ENCODE data around the gene MARCHF10. TPM values are rescaled to one million over a fixed set of nuclear protein-coding genes. Genes with fewer than 3 reads are reported as not detected.

MARCHF10 gene
- total RNA-seq, 1 experiment from 2014 or later = 0.11 TPM

DNA sequence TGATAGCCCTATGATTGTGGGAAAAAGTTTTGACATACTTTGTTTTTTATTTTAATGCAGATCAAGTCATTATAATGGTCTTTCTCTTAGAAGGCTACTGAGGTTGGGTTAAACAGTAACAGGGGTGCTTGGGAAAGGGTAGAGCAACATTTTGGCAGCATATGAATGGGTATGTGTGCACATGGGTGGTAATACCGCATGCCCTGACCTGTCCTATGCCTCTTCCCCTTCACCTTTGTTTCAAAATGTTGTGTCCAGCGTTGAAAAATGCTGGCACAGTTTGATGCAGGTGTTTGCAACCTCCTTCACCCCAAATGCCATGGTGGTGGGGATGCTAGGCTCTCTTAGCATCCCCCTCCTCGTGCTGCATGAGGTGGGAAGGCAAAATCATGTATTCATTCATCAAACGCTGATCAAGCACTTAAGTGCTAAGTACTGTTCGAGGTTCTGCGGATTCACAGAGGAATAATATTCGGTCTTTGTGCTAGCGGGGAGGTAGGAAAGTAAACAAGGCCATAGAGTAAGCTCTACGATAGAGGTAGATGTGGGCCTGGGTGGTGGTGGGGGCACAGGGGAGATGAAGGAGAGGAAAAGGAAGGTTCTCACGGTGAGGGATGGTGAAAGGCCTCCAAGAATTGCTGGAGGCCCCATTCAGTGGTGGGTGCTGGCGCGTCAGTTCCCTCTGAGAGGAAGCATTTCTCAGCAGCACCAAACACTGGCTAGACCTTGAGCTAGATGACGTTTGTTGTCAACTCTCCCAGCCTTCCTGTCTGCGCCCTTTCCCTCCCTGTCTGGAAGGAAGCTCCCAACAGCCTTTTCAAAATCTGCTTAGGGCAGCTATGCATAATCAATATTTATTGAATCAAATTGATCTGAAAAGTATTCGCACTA is 13.3 kb upstream of the MARCHF10 start:
- DNase-seq (ENCODE audit: low read depth) = no peak

DNA sequence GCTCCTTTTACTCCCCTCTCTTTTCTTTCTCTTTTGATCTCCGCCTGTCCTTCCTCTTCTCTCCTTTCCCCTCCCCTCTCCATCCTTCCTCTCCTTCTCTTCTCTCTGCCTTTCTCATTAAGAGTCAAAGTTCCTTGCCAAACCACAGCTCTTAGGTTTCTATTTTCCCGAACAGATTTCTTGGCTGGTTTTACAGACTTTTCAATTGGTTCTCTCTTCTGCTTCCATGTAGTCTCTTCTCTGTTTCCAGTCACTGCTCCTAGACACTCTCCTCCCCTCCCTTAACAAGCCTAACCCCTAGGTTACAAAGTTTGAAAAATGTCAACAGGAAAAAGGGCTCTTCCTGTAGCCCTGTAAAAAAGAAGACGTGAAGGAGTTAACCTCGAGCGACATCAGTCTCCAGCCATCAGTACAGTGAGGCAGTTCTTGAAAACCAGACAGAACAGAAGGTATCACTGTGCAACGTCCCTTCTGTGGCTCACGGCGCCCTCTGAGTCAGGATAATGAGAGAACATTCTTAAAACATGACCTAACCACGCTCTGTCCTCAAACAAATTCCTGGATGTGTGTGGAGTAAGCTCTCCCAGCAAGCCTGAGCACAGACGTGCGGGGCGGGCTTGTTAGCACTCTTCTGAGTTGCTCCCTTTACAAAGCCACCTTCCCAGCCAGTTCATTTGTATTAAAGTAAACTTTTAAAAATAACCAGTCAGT is 11.6 kb upstream of the MARCHF10 start:
- DNase-seq (ENCODE audit: low read depth) = peak; percentile 99

GRCh38 chr17:62818526-62818925 is 10.4 kb upstream of the MARCHF10 start:
- DNase-seq (ENCODE audit: low read depth) = no peak

DNA sequence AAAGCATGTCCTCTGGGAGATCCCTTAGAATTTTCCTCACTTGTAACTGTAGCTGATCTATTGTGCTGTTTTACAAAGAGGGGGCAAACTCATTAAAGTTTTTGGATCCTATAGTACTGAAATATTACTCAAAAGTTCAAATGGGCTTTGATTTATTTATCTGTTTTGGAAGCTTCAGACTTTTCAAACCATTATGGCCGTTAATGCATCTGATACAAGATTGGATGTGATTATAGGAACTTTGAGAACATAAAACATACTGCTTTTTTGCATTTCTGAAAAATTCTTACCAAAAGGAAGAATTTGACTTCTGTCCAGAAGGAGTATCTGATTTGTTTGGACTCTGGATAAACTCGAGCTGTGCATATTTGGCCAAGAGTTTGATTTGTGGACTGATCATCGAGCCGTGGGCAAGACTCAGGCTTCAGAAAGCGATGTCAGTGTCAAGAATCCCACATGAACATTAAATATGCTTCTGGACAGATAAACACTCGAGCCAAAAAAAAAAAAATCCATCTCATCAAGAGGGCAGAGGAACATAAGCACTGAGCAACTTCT is 8.2 kb upstream of the MARCHF10 start:
- no peak for DNase-seq (ENCODE audit: low read depth)

DNA sequence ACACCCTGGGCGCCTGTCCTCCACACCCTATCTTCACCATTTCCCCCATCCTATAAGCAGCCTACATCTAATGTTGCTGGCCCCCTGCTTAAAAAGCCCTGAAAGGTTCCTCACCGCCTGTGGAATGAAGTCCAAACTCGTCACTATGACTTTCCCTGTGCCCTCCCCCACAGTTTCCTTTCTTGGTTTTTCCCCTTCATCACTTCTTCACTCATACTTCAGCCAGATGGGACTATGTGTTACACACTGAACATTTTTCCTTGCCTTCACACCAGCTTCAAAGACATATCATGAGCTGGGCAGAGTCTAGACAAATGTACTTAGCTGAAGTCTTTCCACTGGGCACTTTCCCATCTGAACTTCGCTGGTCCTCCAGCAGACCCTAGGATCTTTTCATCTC is 1.5 kb upstream of the MARCHF10 start:
- no peak for DNase-seq (ENCODE audit: low read depth)

GRCh38 chr17:62808576-62808970 is 459 bp upstream of the MARCHF10 start:
- no peak for DNase-seq (ENCODE audit: low read depth)

DNA sequence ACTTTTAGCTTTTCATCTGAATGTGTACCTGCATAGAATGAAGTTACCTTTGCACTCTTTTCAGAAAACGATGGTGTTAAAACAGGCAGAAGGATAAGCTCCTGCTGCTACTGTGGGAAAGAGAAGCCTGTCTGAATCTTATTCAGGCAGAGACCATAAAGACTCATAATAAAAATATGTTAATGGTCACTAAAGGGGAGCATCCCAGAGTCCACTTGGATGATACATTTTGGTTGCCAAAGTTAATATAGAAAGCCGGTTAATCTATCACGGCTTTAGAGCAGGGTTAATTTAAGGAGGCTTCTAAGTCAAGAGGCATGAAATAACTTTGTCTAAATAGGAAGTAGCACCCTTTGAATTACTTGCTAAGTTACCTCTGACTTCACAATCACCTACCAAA is 2.9 kb downstream of the MARCHF10 start:
- peak; percentile 50 for DNase-seq (ENCODE audit: low read depth)

DNA sequence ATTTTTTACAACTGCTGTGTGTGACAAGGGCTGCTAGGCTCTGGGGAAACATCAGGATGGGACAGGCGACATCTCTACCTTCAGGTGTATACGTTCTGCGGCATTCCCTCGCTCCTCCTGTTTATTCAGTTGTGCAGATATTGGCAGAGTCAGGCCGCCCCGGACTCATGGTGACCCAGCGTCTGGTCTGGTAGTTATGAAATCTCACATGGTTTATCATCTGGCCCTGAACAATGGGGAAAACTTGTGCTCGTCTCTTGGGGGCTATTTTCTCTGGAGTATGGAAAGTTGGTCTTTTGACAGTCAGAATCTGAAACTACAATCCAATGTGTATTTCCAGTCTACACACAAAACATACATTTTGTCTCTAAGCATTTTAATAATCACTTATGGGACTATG is 3.3 kb downstream of the MARCHF10 start:
- peak; percentile 90 for DNase-seq (ENCODE audit: low read depth)

DNA sequence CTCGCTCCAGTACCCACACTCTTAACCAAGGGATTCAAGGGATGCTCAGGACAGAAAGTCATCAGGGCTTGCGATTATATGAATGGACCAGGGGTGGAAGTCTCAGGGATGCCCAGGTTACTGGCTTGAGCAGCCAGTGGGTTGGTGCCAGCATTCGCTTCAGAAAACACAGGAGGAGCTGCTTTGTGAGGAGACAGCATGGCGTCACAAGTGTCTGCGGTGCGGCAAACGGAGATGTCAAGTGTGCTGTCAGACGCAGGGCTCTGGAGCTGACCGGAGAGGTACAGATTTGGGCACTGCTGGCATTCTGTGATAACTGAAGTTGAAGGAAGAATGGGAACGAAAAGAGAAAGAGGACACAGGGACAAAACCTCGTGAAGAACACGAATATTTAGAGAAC is 4.1 kb downstream of the MARCHF10 start:
- DNase-seq (ENCODE audit: low read depth) = no peak

DNA sequence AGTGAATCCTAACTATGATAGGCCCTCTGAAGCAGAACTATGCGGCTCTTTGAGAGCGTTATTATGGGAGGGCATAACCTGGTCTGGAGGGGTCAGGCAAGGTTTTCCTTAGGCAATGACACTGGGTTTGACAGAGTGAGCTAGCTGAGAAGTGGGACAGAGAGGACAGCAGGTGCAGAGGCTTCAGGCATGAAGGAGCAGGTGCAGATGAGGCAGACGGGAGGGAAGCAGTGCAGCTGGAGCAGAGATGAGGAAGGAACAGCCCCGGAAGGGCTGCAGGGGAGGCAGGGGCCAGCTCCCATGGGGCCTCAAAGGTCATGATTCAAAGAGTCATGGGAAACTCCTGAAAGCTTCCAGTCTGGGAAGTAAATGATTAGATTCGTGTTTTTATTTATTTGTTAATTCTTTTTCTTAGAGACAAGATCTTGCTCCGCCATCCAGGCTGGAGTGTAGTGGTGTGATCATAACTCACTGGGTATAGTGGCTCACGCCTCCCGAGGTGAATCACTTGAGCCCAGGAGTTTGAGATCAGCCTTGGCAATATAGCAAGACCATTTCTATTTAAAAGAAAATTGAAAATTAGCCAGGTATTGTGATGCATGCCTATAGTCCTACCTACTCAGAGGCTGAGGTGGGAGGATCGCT is 5.4 kb downstream of the MARCHF10 start:
- DNase-seq (ENCODE audit: low read depth) = no peak

DNA sequence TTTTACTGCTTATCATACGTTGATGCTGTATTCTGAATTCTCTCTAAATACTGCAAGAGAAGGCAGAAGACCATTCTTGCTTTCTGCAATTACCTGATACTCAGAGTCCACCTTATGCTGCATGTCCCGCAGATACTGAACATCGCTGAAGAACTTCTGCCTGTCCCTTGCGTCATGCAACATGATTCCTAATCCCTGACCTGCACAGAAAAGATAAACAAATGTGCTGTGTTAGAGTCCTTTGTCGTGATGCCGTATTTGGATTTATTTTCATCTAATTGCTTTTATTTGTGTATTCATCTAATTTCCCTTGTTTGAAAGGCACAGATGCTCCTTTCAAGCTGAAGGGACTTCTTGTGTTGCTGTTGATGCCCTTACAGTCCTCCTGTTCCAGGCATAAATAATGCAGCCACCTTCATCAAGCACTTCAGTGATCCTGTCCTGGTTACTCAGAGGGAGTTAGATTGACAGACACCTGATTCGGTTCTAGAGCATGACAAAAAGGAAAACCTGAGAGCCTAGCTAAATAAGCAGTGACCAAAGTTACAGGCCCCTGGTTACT is 6.5 kb downstream of the MARCHF10 start:
- DNase-seq (ENCODE audit: low read depth) = no peak

DNA sequence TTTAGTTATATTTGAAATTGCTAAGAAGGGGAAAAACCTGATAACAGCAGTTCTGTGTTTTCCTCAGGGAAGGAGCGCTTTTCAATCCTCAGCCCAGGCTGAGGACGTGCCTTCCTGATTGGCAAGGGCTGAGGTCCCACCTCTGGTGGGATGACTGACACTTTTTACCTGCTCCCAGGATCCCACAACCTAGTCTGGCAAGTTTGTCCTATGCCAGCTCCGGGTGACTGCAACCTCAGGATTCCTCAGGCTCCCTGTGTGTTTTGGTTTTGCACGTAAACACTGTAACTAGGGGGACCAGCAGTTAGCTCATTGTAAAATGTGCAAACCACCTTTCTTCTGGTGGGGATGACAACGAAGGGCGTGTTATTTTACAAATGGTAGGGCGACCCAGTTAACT is 7.5 kb downstream of the MARCHF10 start:
- no peak for DNase-seq (ENCODE audit: low read depth)

GRCh38 chr17:62797959-62798358 is 10.2 kb downstream of the MARCHF10 start:
- DNase-seq (ENCODE audit: low read depth) = peak; percentile 78

- no peak for DNase-seq (ENCODE audit: low read depth)
These were observed 11.8 kb downstream of the MARCHF10 start for GRCh38 chr17:62796291-62796690.

- no peak for DNase-seq (ENCODE audit: low read depth)
These were observed 13.5 kb downstream of the MARCHF10 start for GRCh38 chr17:62794666-62794971.

DNA sequence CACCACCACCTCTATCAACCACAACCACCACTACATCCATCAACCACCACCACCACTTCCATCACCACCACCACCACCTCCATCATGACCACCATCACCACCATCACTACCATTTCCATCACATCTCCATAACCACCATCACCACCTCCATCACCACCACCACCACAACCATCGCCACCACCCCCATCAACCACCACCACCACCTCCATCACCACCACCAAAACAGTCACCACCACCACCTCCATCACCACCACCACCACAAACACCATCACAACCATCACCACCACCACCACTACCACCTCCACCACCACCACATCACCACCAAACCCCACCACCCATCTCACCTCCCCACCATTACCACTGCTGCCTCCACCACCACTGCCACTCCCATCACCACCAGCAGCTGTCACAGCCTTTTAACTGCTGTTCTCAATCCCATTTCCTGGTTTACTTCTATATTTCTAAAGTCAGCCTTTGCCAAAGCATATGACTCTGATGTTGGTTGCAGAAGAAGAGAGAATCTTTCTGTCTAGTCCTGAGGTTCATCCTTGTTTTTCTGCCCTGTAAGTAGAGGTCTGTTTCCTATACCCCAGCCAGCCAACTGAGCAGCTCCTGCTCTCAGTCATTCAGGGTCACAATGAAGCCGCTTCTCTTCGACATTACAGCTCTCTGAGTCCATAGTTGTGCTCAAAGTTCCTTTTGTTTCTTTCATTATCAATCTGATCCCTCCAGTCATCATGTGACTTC is 14.0 kb downstream of the MARCHF10 start:
- no peak for DNase-seq (ENCODE audit: low read depth)

DNA sequence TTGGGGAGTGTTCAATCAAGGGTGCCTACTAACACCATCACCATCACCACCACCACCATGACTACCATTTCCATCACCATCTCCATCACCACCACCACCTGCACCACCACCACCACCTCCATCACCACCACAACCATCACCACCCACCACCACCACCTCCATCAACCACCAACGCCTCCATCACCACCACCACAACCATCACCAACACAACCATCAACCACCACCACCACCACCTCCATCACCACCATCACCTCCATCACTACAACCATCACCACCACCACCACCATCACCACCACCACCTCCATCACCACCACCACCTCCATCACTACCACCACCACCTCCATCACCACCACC is 15.7 kb downstream of the MARCHF10 start:
- no peak for DNase-seq (ENCODE audit: low read depth)

- peak; percentile 93 for DNase-seq (ENCODE audit: low read depth)
These were observed 16.2 kb downstream of the MARCHF10 start for GRCh38 chr17:62791767-62792446.

GRCh38 chr17:62791235-62791734 is 16.8 kb downstream of the MARCHF10 start:
- peak; percentile 90 for DNase-seq (ENCODE audit: low read depth)

DNA sequence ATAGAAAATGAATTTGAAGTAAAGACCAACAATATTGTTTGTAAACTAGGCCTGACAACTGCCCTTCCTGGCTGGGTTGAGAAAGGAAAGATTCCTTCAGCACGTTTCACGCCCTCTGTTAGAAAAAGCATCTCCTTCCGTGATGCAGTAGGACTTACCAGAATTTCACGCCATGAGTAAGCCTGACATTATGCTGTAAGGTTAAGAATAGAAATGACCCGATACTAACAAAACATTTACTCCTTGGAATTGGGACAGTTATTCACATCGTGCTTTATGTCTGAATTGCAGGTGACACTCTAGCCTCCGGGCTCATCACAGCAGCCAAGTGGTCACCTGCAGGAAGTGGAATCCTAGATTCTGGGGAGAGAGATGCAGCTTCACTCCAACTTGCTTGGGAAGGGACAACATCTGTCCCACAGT is 17.5 kb downstream of the MARCHF10 start:
- DNase-seq (ENCODE audit: low read depth) = peak; percentile 79

Measured in LHCN-M2 (cell line).